ENCODE measurements around the gene ADAM12. TPM values are rescaled to one million over a fixed set of nuclear protein-coding genes. Genes with fewer than 3 reads are reported as not detected.

The ADAM12 gene
- total RNA-seq, 2 donors from 2014 or later, result 0.27 to 2.2 TPM

DNA sequence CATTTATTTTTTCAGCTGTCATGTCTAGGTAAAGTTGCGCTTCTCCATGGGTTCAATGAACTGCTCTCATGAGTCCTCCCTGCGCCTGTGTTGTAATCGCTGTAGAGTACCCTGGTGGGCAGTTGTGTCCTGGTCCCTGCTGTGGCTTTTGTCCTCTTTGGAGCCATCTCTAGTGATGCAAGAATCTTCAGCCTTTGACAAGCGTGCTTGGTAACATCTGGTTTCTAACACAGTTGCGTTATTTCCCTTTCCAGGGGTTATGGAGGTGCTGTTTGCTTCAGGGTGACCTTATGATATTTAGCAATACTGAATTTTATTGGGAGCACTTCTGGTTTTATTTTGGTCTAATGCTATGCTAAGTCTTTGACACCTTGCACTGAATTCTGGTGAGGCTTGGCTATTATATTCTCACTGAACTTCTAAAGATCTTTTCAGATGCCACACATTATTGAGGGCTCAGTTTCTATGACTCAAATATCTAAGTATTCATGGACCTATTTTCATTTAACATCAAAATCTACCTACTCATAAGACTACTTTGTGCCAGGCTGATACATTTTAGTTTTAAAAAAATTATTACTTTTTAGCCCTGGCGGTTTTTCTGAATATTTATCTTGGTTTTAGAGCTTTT is 403.3 kb downstream of the ADAM12 start:
- no peak for ATAC-seq (ENCODE audit: insufficient number of reproducible peaks, low FRiP score, low read depth)

GRCh38 chr10:125984346-125984745 is 403.9 kb downstream of the ADAM12 start:
- TF ChIP-seq, protein P1, sequence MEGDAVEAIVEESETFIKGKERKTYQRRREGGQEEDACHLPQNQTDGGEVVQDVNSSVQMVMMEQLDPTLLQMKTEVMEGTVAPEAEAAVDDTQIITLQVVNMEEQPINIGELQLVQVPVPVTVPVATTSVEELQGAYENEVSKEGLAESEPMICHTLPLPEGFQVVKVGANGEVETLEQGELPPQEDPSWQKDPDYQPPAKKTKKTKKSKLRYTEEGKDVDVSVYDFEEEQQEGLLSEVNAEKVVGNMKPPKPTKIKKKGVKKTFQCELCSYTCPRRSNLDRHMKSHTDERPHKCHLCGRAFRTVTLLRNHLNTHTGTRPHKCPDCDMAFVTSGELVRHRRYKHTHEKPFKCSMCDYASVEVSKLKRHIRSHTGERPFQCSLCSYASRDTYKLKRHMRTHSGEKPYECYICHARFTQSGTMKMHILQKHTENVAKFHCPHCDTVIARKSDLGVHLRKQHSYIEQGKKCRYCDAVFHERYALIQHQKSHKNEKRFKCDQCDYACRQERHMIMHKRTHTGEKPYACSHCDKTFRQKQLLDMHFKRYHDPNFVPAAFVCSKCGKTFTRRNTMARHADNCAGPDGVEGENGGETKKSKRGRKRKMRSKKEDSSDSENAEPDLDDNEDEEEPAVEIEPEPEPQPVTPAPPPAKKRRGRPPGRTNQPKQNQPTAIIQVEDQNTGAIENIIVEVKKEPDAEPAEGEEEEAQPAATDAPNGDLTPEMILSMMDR (IDR thresholded peaks at IDR 0.05), result no peak
- DNase-seq (ENCODE audit: low spot score) (no peak), ATAC-seq (ENCODE audit: insufficient number of reproducible peaks, low FRiP score, low read depth) (no peak)
- H3K4me3 ChIP-seq, result no peak overlapping the region
- no peak overlapping the region for H3K27ac ChIP-seq
- H3K9me3 ChIP-seq, result no peaks in the 10 kb centered on the region
- H3K4me1 ChIP-seq (ENCODE audit: control insufficient read depth in 1 of 2, low read depth in 2 of 2), result no peaks in the 10 kb centered on the region
- no peaks in the 10 kb centered on the region for H3K27me3 ChIP-seq (replicated peaks; ENCODE audit: insufficient read depth)
- no peaks in the 10 kb centered on the region for H3K36me3 ChIP-seq

More for the DNA sequence above, 403.3 kb downstream of the ADAM12 start:
- H3K27me3 ChIP-seq (replicated peaks; ENCODE audit: insufficient read depth), result no peaks in the 10 kb centered on the region
- no peak overlapping the region for H3K4me3 ChIP-seq
- TF ChIP-seq, protein P1 (IDR thresholded peaks at IDR 0.05), result no peak
- no peaks in the 10 kb centered on the region for H3K9me3 ChIP-seq
- H3K36me3 ChIP-seq, result no peaks in the 10 kb centered on the region
- no peaks in the 10 kb centered on the region for H3K4me1 ChIP-seq (ENCODE audit: control insufficient read depth in 1 of 2, low read depth in 2 of 2)
- no peak for DNase-seq (ENCODE audit: low spot score)
- no peak overlapping the region for H3K27ac ChIP-seq

DNA sequence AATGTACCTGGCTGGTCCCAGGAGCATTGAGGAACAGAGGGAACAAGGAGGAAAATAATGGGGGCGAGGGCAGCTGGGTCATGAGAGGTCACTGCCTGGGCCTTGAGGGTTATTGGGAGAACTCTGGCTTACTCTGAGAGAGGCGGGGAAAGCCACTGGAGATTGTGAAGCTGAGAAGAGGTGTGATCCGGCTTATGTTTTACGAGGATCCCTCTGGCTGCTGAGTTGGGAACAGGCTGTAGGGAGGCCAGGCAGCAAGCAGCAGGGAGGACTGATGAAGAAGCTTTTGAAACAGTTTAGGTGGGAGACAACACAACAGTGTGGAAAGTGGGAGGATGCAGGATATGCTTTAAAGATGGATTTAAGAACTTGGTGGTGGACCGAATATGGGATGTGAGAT is 404.6 kb downstream of the ADAM12 start:
- Histone ChIP-seq H3K4me1 (ENCODE audit: control insufficient read depth in 1 of 2, low read depth in 2 of 2) (no peaks in the 10 kb centered on the region), H3K36me3 (no peaks in the 10 kb centered on the region), H3K4me3 (no peak overlapping the region), H3K27ac (no peak overlapping the region), H3K27me3 (replicated peaks; ENCODE audit: insufficient read depth) (no peaks in the 10 kb centered on the region), H3K9me3 (no peaks in the 10 kb centered on the region)
- TF ChIP-seq, protein P1 (IDR thresholded peaks at IDR 0.05), result no peak
- ATAC-seq (ENCODE audit: insufficient number of reproducible peaks, low FRiP score, low read depth) (no peak), DNase-seq (ENCODE audit: low spot score) (no peak)

DNA sequence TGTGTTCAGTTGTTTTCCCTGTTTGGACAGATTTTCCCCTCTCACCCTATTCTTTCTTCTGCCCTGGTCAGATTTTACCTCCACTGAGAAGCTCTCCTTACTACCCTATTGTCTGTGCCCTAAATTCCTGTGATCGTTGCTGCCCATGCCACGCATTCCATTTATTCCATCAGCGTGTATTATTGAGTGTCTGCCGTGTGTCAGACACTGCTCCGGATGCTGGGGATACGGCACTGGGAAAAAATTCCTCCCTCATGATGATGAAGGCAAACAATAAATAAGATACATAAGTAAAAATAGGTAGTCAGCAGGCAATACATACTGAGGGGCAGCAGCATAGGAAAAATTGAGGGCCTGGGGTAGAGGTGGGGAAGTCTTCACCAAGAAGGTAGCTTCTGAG is 405.1 kb downstream of the ADAM12 start:
- no peaks in the 10 kb centered on the region for H3K27me3 ChIP-seq (replicated peaks; ENCODE audit: insufficient read depth)
- no peak overlapping the region for H3K4me3 ChIP-seq
- TF ChIP-seq, protein P1 (IDR thresholded peaks at IDR 0.05), result no peak

DNA sequence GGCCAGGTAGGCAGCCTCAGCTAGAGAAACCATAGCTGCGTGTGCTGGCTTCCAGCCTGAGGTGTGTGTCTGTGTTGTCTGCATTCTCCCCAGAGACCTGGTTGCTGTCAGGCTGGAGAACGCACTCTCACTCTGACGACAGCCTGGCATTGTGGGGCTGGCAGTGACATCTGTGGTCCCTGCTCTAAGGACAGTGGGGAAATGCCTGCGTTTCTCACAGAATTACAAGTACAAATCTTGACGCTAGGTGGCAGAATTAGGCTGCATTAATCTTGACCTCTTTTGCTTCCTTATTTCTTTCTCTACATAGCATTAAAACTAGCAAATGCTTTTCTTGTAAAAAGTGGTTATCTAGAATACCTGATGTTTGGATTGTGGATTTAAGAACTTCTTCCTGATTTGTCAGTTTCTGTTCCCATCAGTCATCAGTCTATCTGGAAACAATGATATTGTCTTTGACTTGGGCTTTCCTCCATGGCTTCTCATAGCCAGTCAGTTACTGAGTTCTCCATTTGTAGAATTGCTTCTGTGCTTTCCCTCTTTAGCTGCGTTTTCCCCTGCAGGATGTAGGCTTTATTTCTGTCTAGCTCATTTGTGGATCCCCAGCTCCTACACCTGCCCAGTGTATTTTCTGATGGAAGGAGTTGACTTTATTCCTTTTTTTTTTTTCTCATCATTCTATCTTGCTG is 405.9 kb downstream of the ADAM12 start:
- TF ChIP-seq, protein P1 (IDR thresholded peaks at IDR 0.05), result peak; percentile 69
- no peaks in the 10 kb centered on the region for H3K27me3 ChIP-seq (replicated peaks; ENCODE audit: insufficient read depth)
- DNase-seq (ENCODE audit: low spot score) (no peak), ATAC-seq (ENCODE audit: insufficient number of reproducible peaks, low FRiP score, low read depth) (peak; percentile 62)
- H3K9me3 ChIP-seq, result no peaks in the 10 kb centered on the region
- no peaks in the 10 kb centered on the region for H3K4me1 ChIP-seq (ENCODE audit: control insufficient read depth in 1 of 2, low read depth in 2 of 2)
- H3K4me3 ChIP-seq, result no peak overlapping the region
- H3K36me3 ChIP-seq, result no peaks in the 10 kb centered on the region
- H3K27ac ChIP-seq, result no peak overlapping the region

More for the DNA sequence above, 405.1 kb downstream of the ADAM12 start:
- Histone ChIP-seq H3K36me3 (no peaks in the 10 kb centered on the region), H3K27ac (no peak overlapping the region), H3K9me3 (no peaks in the 10 kb centered on the region), H3K4me1 (ENCODE audit: control insufficient read depth in 1 of 2, low read depth in 2 of 2) (no peaks in the 10 kb centered on the region)
- no peak for DNase-seq (ENCODE audit: low spot score)
- no peak for ATAC-seq (ENCODE audit: insufficient number of reproducible peaks, low FRiP score, low read depth)
